ENCODE measurements around the gene KSR1.

DNA sequence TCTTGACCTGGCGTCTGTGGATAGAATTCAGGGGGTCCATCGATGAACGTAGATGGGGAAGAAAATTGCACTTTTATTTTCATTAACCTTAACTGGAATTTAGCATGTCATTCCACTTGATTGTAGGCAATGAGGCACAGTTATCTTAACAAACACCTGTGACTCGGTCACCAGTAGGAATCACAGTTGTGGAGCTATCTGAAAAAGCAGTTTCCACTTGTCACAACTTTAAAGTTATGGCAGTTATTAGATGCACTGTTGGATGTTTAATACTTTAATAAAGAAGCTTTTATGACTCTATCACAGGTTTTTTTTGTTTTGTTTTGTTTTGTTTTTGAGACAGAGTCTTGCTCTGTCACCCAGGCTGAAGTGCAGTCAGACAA lies 91.0 kb downstream of the KSR1 start:
- TF ChIP-seq, protein P1, sequence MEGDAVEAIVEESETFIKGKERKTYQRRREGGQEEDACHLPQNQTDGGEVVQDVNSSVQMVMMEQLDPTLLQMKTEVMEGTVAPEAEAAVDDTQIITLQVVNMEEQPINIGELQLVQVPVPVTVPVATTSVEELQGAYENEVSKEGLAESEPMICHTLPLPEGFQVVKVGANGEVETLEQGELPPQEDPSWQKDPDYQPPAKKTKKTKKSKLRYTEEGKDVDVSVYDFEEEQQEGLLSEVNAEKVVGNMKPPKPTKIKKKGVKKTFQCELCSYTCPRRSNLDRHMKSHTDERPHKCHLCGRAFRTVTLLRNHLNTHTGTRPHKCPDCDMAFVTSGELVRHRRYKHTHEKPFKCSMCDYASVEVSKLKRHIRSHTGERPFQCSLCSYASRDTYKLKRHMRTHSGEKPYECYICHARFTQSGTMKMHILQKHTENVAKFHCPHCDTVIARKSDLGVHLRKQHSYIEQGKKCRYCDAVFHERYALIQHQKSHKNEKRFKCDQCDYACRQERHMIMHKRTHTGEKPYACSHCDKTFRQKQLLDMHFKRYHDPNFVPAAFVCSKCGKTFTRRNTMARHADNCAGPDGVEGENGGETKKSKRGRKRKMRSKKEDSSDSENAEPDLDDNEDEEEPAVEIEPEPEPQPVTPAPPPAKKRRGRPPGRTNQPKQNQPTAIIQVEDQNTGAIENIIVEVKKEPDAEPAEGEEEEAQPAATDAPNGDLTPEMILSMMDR (IDR thresholded peaks at IDR 0.05; ENCODE audit: insufficient read depth, low read depth, low read length): no peak
- no peak for TF ChIP-seq EZH2 (IDR thresholded peaks at IDR 0.05; ENCODE audit: insufficient read depth, low read length)
